ENCODE measurements around the gene STAB1.

GRCh38 chr3:52494445-52494844 lies 693 bp upstream of the STAB1 start:
- TF ChIP-seq CTCF (conservative IDR thresholded peaks at IDR 0.05 in 1 of 2, IDR thresholded peaks at IDR 0.05 in 1 of 2; ENCODE audit: low read depth in 1 of 2, low read length in 2 of 2) (no peak), EZH2 (IDR thresholded peaks at IDR 0.05; ENCODE audit: low read length, missing control alignments) (no peak)
